IPS-18a (cell line): ENCODE data around the gene CLSTN2.

Experiments
- H3K27ac ChIP-seq: one replicate; pipeline ENCODE4 v1.5.1; 2013; ENCODE audit warnings: low read length
- H3K27me3 ChIP-seq: one replicate; pipeline ENCODE4 v1.6.1; 2013; ENCODE audit warnings: mild to moderate bottlenecking, low read length; ENCODE audit not compliant: control insufficient read depth, insufficient read depth
- H3K36me3 ChIP-seq: one replicate; pipeline ENCODE4 v1.6.1; 2013; ENCODE audit warnings: low read depth, low read length; ENCODE audit not compliant: control insufficient read depth
- H3K4me1 ChIP-seq: one replicate; pipeline ENCODE4 v1.6.1; 2013; ENCODE audit warnings: low read depth, low read length; ENCODE audit not compliant: control insufficient read depth
- H3K4me3 ChIP-seq: one replicate; pipeline ENCODE4 v1.5.1; 2013; ENCODE audit warnings: low read length
- H3K9ac ChIP-seq: one replicate; pipeline ENCODE4 v1.6.1; 2013; ENCODE audit warnings: mild to moderate bottlenecking, low read length, moderate library complexity
- H3K9me3 ChIP-seq: one replicate; pipeline ENCODE4 v1.6.1; 2013; ENCODE audit warnings: low read depth, low read length; ENCODE audit not compliant: control insufficient read depth

CLSTN2 gene

GRCh38 chr3:140091143-140091542 lies 156.2 kb downstream of the CLSTN2 start:
- H3K4me1 ChIP-seq, result peaks cover 6% of the 10 kb centered on the region
- peaks cover 4% of the 10 kb centered on the region for H3K9me3 ChIP-seq
- H3K36me3 ChIP-seq, result no peaks in the 10 kb centered on the region
- H3K27ac ChIP-seq, result no peak overlapping the region
- H3K9ac ChIP-seq, result no peak overlapping the region
- H3K4me3 ChIP-seq, result no peak overlapping the region
- H3K27me3 ChIP-seq, result no peaks in the 10 kb centered on the region

- H3K4me3 ChIP-seq, result no peak overlapping the region
- no peak overlapping the region for H3K9ac ChIP-seq
- peaks cover 6% of the 10 kb centered on the region for H3K4me1 ChIP-seq
- no peak overlapping the region for H3K27ac ChIP-seq
- no peaks in the 10 kb centered on the region for H3K27me3 ChIP-seq
- H3K36me3 ChIP-seq, result no peaks in the 10 kb centered on the region
- peaks cover 4% of the 10 kb centered on the region for H3K9me3 ChIP-seq
Measured at GRCh38 chr3:140092848-140093536, 158.0 kb downstream of the CLSTN2 start.

- Histone ChIP-seq H3K27ac (no peak overlapping the region), H3K9me3 (peaks cover 4% of the 10 kb centered on the region), H3K36me3 (no peaks in the 10 kb centered on the region), H3K4me1 (peaks cover 6% of the 10 kb centered on the region), H3K4me3 (no peak overlapping the region), H3K27me3 (no peaks in the 10 kb centered on the region), H3K9ac (no peak overlapping the region)
Measured at GRCh38 chr3:140093742-140094141, 158.8 kb downstream of the CLSTN2 start.

GRCh38 chr3:140094487-140094886 lies 159.5 kb downstream of the CLSTN2 start:
- no peak overlapping the region for H3K9ac ChIP-seq
- no peak overlapping the region for H3K4me3 ChIP-seq
- H3K36me3 ChIP-seq, result no peaks in the 10 kb centered on the region
- no peak overlapping the region for H3K27ac ChIP-seq
- peaks cover 6% of the 10 kb centered on the region for H3K4me1 ChIP-seq
- H3K27me3 ChIP-seq, result no peaks in the 10 kb centered on the region
- no peaks in the 10 kb centered on the region for H3K9me3 ChIP-seq

DNA sequence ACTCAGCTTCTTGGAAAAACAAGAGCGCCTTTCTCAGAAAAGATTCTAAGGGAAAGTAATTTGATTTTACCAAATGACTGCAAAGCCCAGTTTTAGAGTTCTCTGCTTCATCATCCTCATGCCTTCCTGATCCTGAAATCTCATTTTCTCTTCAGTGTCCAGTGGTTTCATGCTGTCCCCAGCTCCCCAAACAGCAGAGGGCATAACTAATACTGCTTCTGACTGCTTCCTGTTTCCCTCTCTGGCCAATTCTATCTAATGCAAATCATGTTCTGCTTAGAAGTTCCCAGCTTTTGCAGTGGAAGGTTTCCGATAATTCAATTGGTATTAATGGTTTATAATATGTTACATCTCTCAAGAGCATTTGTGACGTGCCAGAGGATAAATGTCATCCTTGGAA lies 161.1 kb downstream of the CLSTN2 start:
- no peak overlapping the region for H3K27ac ChIP-seq
- H3K4me1 ChIP-seq, result peaks cover 6% of the 10 kb centered on the region
- H3K4me3 ChIP-seq, result no peak overlapping the region
- no peaks in the 10 kb centered on the region for H3K36me3 ChIP-seq
- H3K9ac ChIP-seq, result no peak overlapping the region
- no peaks in the 10 kb centered on the region for H3K9me3 ChIP-seq
- no peaks in the 10 kb centered on the region for H3K27me3 ChIP-seq

- Histone ChIP-seq H3K27ac (no peak overlapping the region), H3K9ac (no peak overlapping the region), H3K4me1 (peaks cover under 1% of the 10 kb centered on the region), H3K36me3 (no peaks in the 10 kb centered on the region), H3K4me3 (no peak overlapping the region), H3K9me3 (no peaks in the 10 kb centered on the region), H3K27me3 (no peaks in the 10 kb centered on the region)
Measured at GRCh38 chr3:140097874-140098635, 163.1 kb downstream of the CLSTN2 start.

DNA sequence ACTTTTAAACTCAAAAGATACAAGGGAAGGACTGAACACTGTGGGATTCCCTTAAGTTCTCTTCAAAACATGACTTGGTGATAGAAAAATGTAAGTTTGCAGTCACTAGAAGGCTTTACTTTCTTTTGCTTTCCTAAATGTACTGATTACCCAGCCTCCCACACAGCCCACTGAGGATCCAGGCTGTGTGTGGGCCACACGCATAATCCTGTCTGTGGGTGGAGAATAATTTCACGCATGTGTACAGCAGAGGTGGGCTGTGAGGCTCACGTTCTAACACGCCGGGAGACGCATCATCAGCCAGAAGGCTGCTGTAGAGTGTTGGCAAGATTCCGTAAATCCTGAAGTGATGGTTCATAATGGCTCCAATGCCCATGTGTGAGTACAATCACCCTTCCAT lies 165.5 kb downstream of the CLSTN2 start:
- H3K4me1 ChIP-seq, result no peaks in the 10 kb centered on the region
- H3K27me3 ChIP-seq, result no peaks in the 10 kb centered on the region
- no peak overlapping the region for H3K4me3 ChIP-seq
- H3K36me3 ChIP-seq, result no peaks in the 10 kb centered on the region
- H3K27ac ChIP-seq, result no peak overlapping the region
- H3K9me3 ChIP-seq, result no peaks in the 10 kb centered on the region
- no peak overlapping the region for H3K9ac ChIP-seq

DNA sequence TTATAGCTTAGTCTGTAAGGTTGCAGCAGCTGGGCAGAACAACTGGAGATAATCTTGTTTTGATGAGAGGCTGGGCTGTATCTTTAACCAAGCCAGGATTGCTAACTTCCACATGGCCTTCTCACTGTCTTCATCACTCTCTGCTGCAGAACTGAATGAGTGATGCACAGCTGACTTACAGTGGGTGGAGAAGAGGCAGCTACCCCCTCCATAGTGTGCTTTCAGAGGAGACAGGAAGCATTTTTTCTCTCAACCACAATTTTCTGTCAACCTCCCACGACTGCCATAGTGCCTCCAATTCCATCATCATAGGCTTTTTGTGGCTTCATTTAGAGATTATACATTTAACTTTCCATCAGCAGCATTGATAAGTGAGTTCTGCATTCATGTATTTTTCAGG lies 168.2 kb downstream of the CLSTN2 start:
- H3K9ac ChIP-seq, result no peak overlapping the region
- H3K4me3 ChIP-seq, result no peak overlapping the region
- H3K4me1 ChIP-seq, result no peaks in the 10 kb centered on the region
- H3K27ac ChIP-seq, result no peak overlapping the region
- H3K36me3 ChIP-seq, result no peaks in the 10 kb centered on the region
- no peaks in the 10 kb centered on the region for H3K9me3 ChIP-seq
- H3K27me3 ChIP-seq, result no peaks in the 10 kb centered on the region

DNA sequence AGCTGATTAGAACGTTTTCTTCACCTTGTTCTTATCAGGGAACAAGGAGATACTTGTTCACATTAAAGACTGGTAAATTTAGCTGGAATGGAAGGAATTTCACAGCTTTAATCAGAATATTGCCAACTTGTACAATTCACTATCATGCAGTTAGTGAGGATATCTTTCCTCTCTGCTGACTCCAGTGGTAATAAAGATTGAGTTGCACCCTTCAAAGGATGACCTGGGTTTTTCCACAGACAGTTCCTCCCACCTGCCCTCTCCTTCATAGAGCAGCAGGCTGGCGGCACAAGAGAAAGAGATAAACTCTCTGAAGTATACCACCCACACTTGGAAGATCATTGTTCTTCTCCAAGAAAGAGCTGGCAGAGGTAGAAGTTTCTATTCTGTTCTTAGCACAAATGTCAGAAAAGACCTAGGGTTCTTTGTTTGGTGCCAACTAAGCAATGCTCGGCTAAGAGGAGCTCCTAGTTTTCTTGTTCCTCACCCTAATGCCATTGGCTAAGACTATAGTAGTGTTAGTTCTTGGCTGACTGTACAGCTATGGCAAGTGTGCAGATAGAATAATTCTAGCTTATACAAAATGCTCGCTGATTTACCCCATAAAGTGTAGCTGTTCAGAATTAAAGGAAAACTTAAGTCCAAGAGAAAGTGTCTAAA lies 169.1 kb downstream of the CLSTN2 start:
- no peak overlapping the region for H3K27ac ChIP-seq
- H3K9me3 ChIP-seq, result no peaks in the 10 kb centered on the region
- no peak overlapping the region for H3K9ac ChIP-seq
- no peak overlapping the region for H3K4me3 ChIP-seq
- no peaks in the 10 kb centered on the region for H3K27me3 ChIP-seq
- H3K36me3 ChIP-seq, result no peaks in the 10 kb centered on the region
- H3K4me1 ChIP-seq, result no peaks in the 10 kb centered on the region

DNA sequence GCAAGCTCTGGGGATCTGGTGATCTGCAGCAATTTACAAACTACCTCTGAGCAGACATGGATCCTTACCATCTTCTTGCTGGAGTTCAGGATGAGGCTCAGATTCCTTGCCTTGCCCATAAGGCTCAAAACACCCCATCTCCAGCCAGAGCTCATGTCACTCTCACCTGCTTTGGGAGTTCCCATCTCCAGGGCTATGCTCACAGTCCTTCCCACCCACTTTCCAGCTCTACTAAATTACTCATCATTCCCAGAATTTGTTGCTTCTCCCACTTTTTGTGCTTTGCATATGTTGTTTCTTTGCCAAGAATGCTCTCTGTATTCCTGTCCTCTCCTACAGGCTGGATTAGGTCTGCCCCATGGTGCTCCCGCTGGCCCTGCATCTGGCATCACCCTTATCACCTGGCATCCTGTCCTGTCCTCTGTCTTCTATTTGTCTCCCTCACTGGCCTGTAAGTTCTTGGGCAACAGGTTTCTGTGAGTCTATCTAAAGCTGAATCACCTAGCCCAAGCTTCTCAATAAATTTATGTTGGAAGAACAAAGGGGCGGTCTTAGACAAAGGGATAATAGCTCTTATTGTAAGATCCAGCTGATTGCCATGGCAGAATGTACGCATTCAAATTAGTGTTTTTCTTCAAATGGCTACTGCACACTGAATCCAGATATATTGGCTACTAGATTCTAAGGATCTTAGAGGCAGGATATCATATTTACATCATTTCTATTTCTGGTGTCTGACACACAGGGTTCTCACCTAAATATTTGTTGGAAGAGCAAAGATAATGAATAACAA lies 179.2 kb downstream of the CLSTN2 start:
- no peaks in the 10 kb centered on the region for H3K36me3 ChIP-seq
- no peak overlapping the region for H3K9ac ChIP-seq
- no peak overlapping the region for H3K4me3 ChIP-seq
- H3K27me3 ChIP-seq, result no peaks in the 10 kb centered on the region
- H3K9me3 ChIP-seq, result no peaks in the 10 kb centered on the region
- no peak overlapping the region for H3K27ac ChIP-seq
- H3K4me1 ChIP-seq, result no peaks in the 10 kb centered on the region

- H3K36me3 ChIP-seq, result no peaks in the 10 kb centered on the region
- H3K9ac ChIP-seq, result no peak overlapping the region
- no peaks in the 10 kb centered on the region for H3K27me3 ChIP-seq
Measured at GRCh38 chr3:140114789-140115080, 179.8 kb downstream of the CLSTN2 start.

More at GRCh38 chr3:140114789-140115080, 179.8 kb downstream of the CLSTN2 start:
- H3K4me1 ChIP-seq, result no peaks in the 10 kb centered on the region
- H3K27ac ChIP-seq, result no peak overlapping the region
- no peak overlapping the region for H3K4me3 ChIP-seq
- no peaks in the 10 kb centered on the region for H3K9me3 ChIP-seq
